GM12875 (cell line): ENCODE results near the gene IL23R.

ENCODE experiments used
- H3K4me3 ChIP-seq: one replicate; pipeline ENCODE4 v1.5.1; 2011; ENCODE audit warnings: low read depth, low read length, control low read depth
- TF ChIP-seq, protein P1 (sequence below): IDR thresholded peaks from 2 replicates; pipeline ENCODE4 v1.5.1; 2011; ENCODE audit warnings: low read depth, mild to moderate bottlenecking, control low read depth, inconsistent platforms, low read length, moderate library complexity, borderline replicate concordance; ENCODE audit not compliant: insufficient read depth

Gene IL23R

DNA sequence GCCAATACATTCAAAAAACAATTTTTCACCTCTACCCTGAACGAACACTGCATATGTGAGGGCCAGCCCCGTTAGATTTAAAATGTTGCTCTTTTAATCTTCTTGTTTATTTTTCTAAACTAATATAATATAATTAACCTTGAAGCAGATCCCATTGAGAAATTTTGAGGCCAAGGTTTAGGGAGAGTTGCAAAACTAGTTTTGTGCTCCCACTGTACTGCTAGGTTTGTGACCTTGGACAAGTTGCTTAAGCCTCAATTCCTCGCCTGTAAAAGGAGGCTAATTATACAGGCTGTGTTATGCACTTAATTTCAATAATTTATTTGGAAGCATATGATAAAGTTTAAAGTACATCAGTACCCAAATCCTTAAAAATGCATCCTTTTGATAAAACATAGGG is 3.7 kb downstream of the IL23R start:
- TF ChIP-seq, protein P1, sequence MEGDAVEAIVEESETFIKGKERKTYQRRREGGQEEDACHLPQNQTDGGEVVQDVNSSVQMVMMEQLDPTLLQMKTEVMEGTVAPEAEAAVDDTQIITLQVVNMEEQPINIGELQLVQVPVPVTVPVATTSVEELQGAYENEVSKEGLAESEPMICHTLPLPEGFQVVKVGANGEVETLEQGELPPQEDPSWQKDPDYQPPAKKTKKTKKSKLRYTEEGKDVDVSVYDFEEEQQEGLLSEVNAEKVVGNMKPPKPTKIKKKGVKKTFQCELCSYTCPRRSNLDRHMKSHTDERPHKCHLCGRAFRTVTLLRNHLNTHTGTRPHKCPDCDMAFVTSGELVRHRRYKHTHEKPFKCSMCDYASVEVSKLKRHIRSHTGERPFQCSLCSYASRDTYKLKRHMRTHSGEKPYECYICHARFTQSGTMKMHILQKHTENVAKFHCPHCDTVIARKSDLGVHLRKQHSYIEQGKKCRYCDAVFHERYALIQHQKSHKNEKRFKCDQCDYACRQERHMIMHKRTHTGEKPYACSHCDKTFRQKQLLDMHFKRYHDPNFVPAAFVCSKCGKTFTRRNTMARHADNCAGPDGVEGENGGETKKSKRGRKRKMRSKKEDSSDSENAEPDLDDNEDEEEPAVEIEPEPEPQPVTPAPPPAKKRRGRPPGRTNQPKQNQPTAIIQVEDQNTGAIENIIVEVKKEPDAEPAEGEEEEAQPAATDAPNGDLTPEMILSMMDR = no peak
- H3K4me3 ChIP-seq = no peak overlapping the region

DNA sequence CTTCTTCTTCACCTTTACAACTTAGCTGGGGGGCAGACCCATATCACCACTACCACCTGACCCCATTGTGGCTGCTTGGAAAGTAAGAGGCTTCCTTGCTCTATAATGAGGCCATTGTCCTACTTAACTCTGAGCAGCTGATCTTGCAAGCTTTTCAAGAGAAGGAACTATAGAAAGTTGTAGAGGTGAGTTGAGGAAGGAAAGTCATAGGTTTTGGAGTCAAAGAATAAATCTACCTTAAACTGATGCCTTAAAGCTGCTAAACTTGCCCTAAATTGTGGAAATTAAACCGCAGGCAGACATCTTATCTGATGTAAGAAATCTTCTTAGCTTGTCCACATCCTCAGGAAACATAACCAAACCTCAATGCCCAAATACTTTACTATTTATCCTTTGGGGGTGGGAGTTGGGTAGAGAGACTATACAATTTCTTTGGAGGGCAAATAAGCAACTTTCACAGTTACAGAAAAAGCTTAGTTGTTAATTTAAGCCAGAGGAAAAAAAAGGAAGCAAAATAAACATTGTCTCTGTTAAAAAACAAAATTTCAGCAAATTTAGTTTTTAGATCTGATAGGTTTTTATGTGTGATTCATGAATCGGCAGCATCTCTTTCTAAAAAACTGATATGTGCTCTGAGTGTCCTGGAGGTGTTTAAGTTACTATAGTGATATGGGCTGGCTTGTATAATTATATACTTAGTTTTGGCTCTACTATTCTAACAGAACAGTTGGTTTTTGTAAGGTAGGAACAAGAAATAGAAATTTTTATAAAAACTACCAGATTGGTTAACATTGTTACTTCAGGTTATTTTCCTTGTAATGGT is 4.7 kb downstream of the IL23R start:
- H3K4me3 ChIP-seq = no peak overlapping the region
- TF ChIP-seq, protein P1 = no peak

DNA sequence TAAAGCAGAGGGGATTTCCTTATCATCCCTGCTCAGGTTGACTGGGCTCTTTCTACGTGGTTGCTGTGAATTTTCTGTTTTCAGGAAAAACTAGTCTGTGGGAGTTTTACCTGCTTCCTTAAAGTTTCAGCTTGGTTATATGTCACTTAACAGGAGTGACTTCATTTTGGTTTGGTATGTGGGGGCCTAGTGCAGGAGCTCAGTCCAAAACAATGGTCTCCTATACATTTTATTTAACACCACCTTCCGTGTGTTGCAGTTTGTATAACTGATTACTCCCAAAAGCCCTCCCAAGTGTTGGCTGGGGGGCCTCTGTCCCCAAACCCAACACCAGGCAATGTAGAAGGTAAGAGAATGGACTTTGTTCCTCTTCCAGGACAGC is 5.3 kb downstream of the IL23R start:
- TF ChIP-seq, protein P1 = no peak
- H3K4me3 ChIP-seq = no peak overlapping the region

DNA sequence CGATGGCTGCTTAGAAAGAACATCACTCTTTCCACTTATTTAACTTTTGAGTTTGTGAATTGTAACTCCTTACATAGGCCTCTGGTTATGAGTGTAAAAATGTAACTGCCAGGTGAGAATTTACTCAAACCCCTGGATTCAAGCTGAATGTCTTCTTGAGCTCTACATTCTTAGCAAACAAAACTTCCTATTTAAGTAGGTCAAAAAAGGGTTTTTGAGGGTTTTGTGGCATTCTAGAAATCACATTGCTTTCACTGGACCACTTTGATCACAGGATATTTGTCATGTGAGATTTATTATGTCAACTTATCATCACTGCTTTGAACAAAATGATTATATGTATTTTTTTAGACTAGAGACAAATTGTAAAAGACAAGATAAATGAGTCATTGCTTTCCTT is 5.7 kb downstream of the IL23R start:
- TF ChIP-seq, protein P1 = no peak
- no peak overlapping the region for H3K4me3 ChIP-seq

DNA sequence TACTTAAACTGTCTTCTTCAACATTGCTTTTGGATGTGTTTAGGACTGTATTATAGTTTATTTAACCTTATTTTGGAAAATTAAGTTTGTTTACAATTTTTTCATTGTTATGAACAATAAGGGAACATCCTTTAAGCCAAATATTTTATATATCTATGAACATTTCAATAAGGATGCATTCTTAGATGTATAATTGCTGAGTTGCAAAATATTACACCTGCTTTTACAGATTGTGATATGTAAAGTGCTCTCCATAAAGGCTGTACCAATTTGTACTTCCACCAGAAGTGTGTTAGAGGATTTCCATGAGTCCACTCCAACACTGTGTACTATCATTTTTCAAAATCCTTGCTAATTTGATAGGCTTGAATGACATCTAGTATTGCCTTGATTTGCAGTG is 7.7 kb downstream of the IL23R start:
- TF ChIP-seq, protein P1 = no peak
- no peak overlapping the region for H3K4me3 ChIP-seq

DNA sequence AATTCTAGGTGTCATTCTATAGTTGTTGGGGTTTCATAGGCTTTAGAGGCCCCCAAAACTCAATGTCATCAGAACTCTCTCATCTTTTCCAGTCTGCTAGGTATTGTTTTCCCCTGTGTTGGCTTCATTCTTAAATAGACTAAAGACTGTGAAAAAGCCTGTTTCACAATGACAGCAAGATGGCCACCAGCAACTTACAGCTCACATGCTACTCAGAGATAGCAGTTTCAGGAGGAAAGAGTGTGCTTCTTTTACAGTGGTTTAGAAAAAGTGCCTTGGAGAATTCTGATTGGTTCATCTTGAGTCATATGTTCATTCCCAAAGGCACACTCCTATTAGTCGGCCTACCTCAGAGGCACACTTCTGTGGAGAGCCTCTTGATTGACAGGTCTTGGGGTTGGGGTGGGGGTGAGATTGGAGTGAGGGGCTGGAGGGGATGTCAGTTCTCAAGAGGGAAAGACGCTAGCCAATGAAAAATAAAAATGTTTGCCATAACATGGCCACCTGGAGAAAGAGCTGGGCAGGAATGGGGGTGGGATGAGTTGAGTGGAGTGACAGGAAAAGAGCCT is 8.5 kb downstream of the IL23R start:
- TF ChIP-seq, protein P1 = no peak
- no peak overlapping the region for H3K4me3 ChIP-seq

DNA sequence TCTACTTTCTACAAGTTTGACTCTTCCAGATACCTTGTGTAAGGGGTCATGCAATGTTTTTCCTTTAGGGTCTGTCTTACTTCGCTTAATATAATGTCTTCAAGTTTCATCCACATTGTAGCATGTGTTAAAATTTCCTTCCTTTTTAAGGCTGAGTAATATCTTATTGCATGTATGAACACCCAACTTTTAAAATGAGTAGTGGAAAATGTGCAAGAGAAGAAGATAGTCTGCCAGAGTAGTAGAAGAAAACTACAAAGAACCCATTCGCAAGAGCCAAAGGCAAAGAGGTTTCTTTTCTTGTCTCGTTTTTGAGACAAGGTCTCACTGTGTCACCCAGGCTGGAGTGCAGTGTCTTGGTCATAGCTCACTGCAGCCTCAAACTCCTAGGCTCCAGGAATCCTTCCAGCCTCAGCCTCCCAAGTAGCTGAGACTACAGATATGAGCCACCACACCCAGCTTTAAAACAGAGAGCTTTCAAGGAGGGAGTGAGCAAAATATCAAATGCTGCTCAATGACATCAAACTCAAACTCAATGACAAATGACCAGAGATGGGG is 9.4 kb downstream of the IL23R start:
- H3K4me3 ChIP-seq = no peak overlapping the region
- TF ChIP-seq, protein P1 = no peak
